H1 (cell line): ENCODE results near the gene MOV10L1. TPM values are rescaled to one million over a fixed set of nuclear protein-coding genes. Genes with fewer than 3 reads are reported as not detected.

Experiments used
- CTCF ChIA-PET: fragments of 300-600 bp; sonication (Branson Sonifier 250); formaldehyde crosslinking; loops from one replicate; lab custom pipeline; 2021; ENCODE audit not compliant: partially characterized antibody; lab: Charles Lee
- POLR2A ChIA-PET: fragments of 300-600 bp; sonication (Branson Sonifier 250); formaldehyde crosslinking; loops from one replicate; lab custom pipeline; 2021; ENCODE audit warnings: inconsistent platforms; ENCODE audit not compliant: partially characterized antibody; lab: Charles Lee
- DNase-seq, 2 experiments: peaks; one replicate each; pipeline versions ENCODE4 v3.0.0 to v3.0.0-alpha.2; 2010 to 2022; ENCODE audit warnings: low spot score in 2 of 2, low read depth in 1 of 2, mixed read lengths in 1 of 2
- FAIRE-seq: peaks from 2 replicates; lab custom pipeline; 2011; peaks lifted over from hg19 to GRCh38; lab: Jason Lieb, UNC
- H2AFZ ChIP-seq: 2 replicates; pipeline ENCODE4 v1.8.1; 2012; ENCODE audit warnings: low read length, inconsistent platforms
- H2AK5ac ChIP-seq: 2 replicates; pipeline ENCODE4 v1.6.1; 2013; ENCODE audit warnings: low read depth, low read length
- H2BK120ac ChIP-seq: replicated peaks from 2 replicates; pipeline ENCODE3; 2013; ENCODE audit warnings: low read depth, low read length, inconsistent platforms
- H2BK12ac ChIP-seq: 2 replicates; pipeline ENCODE4 v1.6.1; 2013; ENCODE audit warnings: low read depth, low read length
- H2BK15ac ChIP-seq: 2 replicates; pipeline ENCODE4 v1.6.1; 2013; ENCODE audit warnings: low read length
- H2BK20ac ChIP-seq: 2 replicates; pipeline ENCODE4 v1.6.1; 2013; ENCODE audit warnings: low read length
- H2BK5ac ChIP-seq: 2 replicates; pipeline ENCODE4 v1.6.1; 2013; ENCODE audit warnings: low read depth, low read length
- H3K14ac ChIP-seq: 2 replicates; pipeline ENCODE4 v1.6.1; 2013; ENCODE audit warnings: inconsistent platforms; ENCODE audit not compliant: insufficient read length
- H3K18ac ChIP-seq: 2 replicates; pipeline ENCODE4 v1.6.1; 2013; ENCODE audit warnings: low read length; ENCODE audit errors: extremely low read depth
- H3K23ac ChIP-seq: 2 replicates; pipeline ENCODE4 v1.6.1; 2013; ENCODE audit warnings: inconsistent platforms; ENCODE audit not compliant: insufficient read length
- H3K23me2 ChIP-seq: 2 replicates; pipeline ENCODE4 v1.6.1; 2013; ENCODE audit warnings: low read depth, low read length
- H3K27ac ChIP-seq: 2 replicates; pipeline ENCODE4 v1.6.1; 2011; ENCODE audit warnings: low read depth, low read length, inconsistent platforms
- H3K27me3 ChIP-seq, 4 experiments: replicated peaks in 1 of 4; 1 replicate in 1 of 4; 2 replicates in 3 of 4; pipeline versions ENCODE4 v1.6.1 to v1.8.1; 2011 to 2013; ENCODE audit warnings: low read length in 3 of 4, mild to moderate bottlenecking in 3 of 4, inconsistent platforms in 2 of 4, mixed read lengths in 2 of 4, moderate library complexity in 1 of 4; ENCODE audit not compliant: control insufficient read depth in 3 of 4, insufficient read depth in 3 of 4; ENCODE audit errors: extremely low read depth in 1 of 4
- H3K36me3 ChIP-seq, 4 experiments: 2 replicates each; pipeline versions ENCODE4 v1.6.1 to v1.8.1; 2011 to 2013; ENCODE audit warnings: mild to moderate bottlenecking in 4 of 4, low read length in 3 of 4, moderate library complexity in 2 of 4, control low read depth in 1 of 4, inconsistent platforms in 1 of 4; ENCODE audit not compliant: insufficient read depth in 4 of 4, control insufficient read depth in 2 of 4
- H3K4ac ChIP-seq: replicated peaks from 2 replicates; pipeline ENCODE3; 2013; ENCODE audit warnings: low read length, low read depth, mixed read lengths, inconsistent platforms; ENCODE audit not compliant: insufficient read length
- H3K4me1 ChIP-seq, 4 experiments: replicated peaks in 1 of 4; 1 replicate in 1 of 4; 2 replicates in 3 of 4; pipeline versions ENCODE4 v1.6.1 to v1.8.1; 2011 to 2013; ENCODE audit warnings: low read length in 3 of 4, inconsistent platforms in 2 of 4, mixed read lengths in 1 of 4; ENCODE audit not compliant: insufficient read depth in 4 of 4, control insufficient read depth in 3 of 4
- H3K4me2 ChIP-seq, 2 experiments: 2 replicates each; pipeline versions ENCODE4 v1.6.1 to v1.8.1; 2011 to 2013; ENCODE audit warnings: low read depth in 2 of 2, low read length in 2 of 2, control low read depth in 1 of 2, inconsistent platforms in 1 of 2, mild to moderate bottlenecking in 1 of 2; ENCODE audit not compliant: insufficient read depth in 1 of 2
- H3K4me3 ChIP-seq, 4 experiments: fragments of 200-600, 300-600 bp in 1 of 4; sonication (generic), shearing (Covaris generic), sonication (Bioruptor Twin) in 1 of 4; 2 replicates each; pipeline versions ENCODE4 v1.5.1 to v1.8.1; 2011 to 2016; ENCODE audit warnings: low read length in 4 of 4, low read depth in 3 of 4, control low read depth in 2 of 4, inconsistent platforms in 2 of 4, mild to moderate bottlenecking in 2 of 4, mixed read lengths in 1 of 4, moderate library complexity in 1 of 4; ENCODE audit not compliant: insufficient read depth in 2 of 4; ENCODE audit errors: extremely low read depth in 1 of 4
- H3K56ac ChIP-seq: replicated peaks from 2 replicates; pipeline ENCODE3; 2013; ENCODE audit warnings: low read depth, mild to moderate bottlenecking, mixed read lengths, low read length, inconsistent platforms; ENCODE audit not compliant: insufficient read length
- H3K79me1 ChIP-seq: 2 replicates; pipeline ENCODE4 v1.6.1; 2013; ENCODE audit warnings: low read depth, low read length, control low read depth
- H3K79me2 ChIP-seq, 2 experiments: 2 replicates each; pipeline versions ENCODE4 v1.6.1 to v1.8.1; 2012 to 2013; ENCODE audit warnings: low read length in 2 of 2, mild to moderate bottlenecking in 2 of 2, inconsistent platforms in 1 of 2; ENCODE audit not compliant: insufficient read depth in 2 of 2, control insufficient read depth in 1 of 2
- H3K9ac ChIP-seq, 4 experiments: replicated peaks in 1 of 4; 1 replicate in 1 of 4; 2 replicates in 3 of 4; pipeline versions ENCODE4 v1.6.1 to v1.8.1; 2011 to 2013; ENCODE audit warnings: low read depth in 3 of 4, low read length in 3 of 4, control low read depth in 2 of 4, mild to moderate bottlenecking in 2 of 4, moderate library complexity in 2 of 4, inconsistent platforms in 1 of 4; ENCODE audit errors: extremely low read depth in 1 of 4
- H3K9me3 ChIP-seq, 2 experiments: 2 replicates each; pipeline versions ENCODE4 v1.6.1 to v1.8.1; 2012 to 2013; ENCODE audit warnings: mild to moderate bottlenecking in 2 of 2, moderate library complexity in 2 of 2, control low read depth in 1 of 2, inconsistent platforms in 1 of 2, low read depth in 1 of 2, low read length in 1 of 2, mixed read lengths in 1 of 2; ENCODE audit not compliant: insufficient read depth in 2 of 2
- H4K20me1 ChIP-seq, 2 experiments: replicated peaks in 1 of 2; 2 replicates each; pipeline versions ENCODE3 to v1.8.1; 2011 to 2013; ENCODE audit warnings: inconsistent platforms in 2 of 2, low read length in 2 of 2, mild to moderate bottlenecking in 1 of 2; ENCODE audit not compliant: insufficient read depth in 2 of 2, control insufficient read depth in 1 of 2
- H4K5ac ChIP-seq: 2 replicates; pipeline ENCODE4 v1.6.1; 2013; ENCODE audit warnings: low read length, low read depth, mixed read lengths, inconsistent platforms; ENCODE audit not compliant: insufficient read length
- H4K8ac ChIP-seq: 2 replicates; pipeline ENCODE4 v1.8.0; 2013; ENCODE audit warnings: mild to moderate bottlenecking, moderate library complexity, low read length, inconsistent platforms; ENCODE audit not compliant: insufficient read depth; ENCODE audit errors: extremely low read depth
- H4K91ac ChIP-seq: replicated peaks from 2 replicates; pipeline ENCODE3; 2013; ENCODE audit warnings: low read length, mixed read lengths, inconsistent platforms; ENCODE audit not compliant: insufficient read length
- WGBS, 2 experiments: shearing (Covaris generic) in 1 of 2; methylation state at CpG; one replicate each; pipeline versions ENCODE4 v1.1.6 to v1.1.7; 2013 to 2015; ENCODE audit warnings: low lambda C conversion rate in 2 of 2, mixed read lengths in 2 of 2, inconsistent platforms in 1 of 2, low coverage in 1 of 2, missing lambda C conversion rate in 1 of 2; ENCODE audit not compliant: insufficient replicate concordance in 2 of 2, insufficient coverage in 1 of 2, insufficient read length in 1 of 2; ENCODE audit errors: extremely low coverage in 1 of 2, missing lambda C conversion rate in 1 of 2; 5-methylcytosine and 5-hydroxymethylcytosine counted together
- polyA plus RNA-seq, 7 experiments: library from polyadenylated mRNA; depleted of rRNA in 3 of 7; stranded (reverse) in 5 of 7; unstranded in 2 of 7; fragments of >200 nt in 5 of 7; fragments of 200-250 nt in 2 of 7; gene quantifications; 1 replicate in 5 of 7; 2 replicates in 1 of 7; 4 replicates in 1 of 7; pipeline versions ENCODE4 v1.2.1 to v1.2.3, GENCODE V29; 2011 to 2013; ENCODE audit warnings: missing spikeins in 2 of 7, mixed read lengths in 2 of 7
- total RNA-seq: library from RNA; stranded (reverse); fragmentation: NEBNext Ultra II Directional; extraction: Animal tissue kit (Norgen Biotek cat#: 25700); gene quantifications from 2 replicates; pipeline ENCODE4 v1.2.1, GENCODE V29; 2021

The MOV10L1 gene
- total and polyA plus RNA-seq, 2 of the 8 experiments (the other 6 are each of a cell fraction or from before 2014, with no cell fraction given): 0.32 TPM; not detected in 1

- H4K5ac ChIP-seq: no peak overlapping the region
- H4K91ac ChIP-seq: no peak overlapping the region
- no peaks in the 10 kb centered on the region for H3K23me2 ChIP-seq
- no peak for DNase-seq
- H2BK12ac ChIP-seq: no peak overlapping the region
- no peak overlapping the region for H3K27ac ChIP-seq
- H2BK5ac ChIP-seq: no peak overlapping the region
- H3K4ac ChIP-seq: no peak overlapping the region
- no peak overlapping the region for H3K18ac ChIP-seq
- H3K4me1 ChIP-seq: peaks cover 0 to 4% (median 0%) of the 10 kb centered on the region in 4 experiments; a peak in 3 of 7 replicates
- H2BK120ac ChIP-seq: no peak overlapping the region
- CTCF ChIA-PET: interaction anchor here (0.7 to 9.4 kb wide), 5 partner anchors 30 to 215 kb away, joined by 3 to 83 read pairs (median 3); no protein-coding TSS in a partner anchor
- H3K36me3 ChIP-seq: no peaks in the 10 kb centered on the region
- no peak overlapping the region for H3K14ac ChIP-seq
- no peak overlapping the region for H3K56ac ChIP-seq
- H3K9me3 ChIP-seq: no peaks in the 10 kb centered on the region
- POLR2A ChIA-PET: interaction anchor here (1.5 kb wide), 1 partner anchor 18 kb away, joined by 4 read pairs; no protein-coding TSS in a partner anchor
- no peak overlapping the region for H2BK20ac ChIP-seq
- no peak overlapping the region for H3K9ac ChIP-seq
- peaks cover 0 to 6% (median 2%) of the 10 kb centered on the region in 4 experiments; a peak in 2 of 7 replicates for H3K27me3 ChIP-seq
- no peak overlapping the region for H2BK15ac ChIP-seq
- no peaks in the 10 kb centered on the region for H3K79me1 ChIP-seq
- no peak overlapping the region for H2AFZ ChIP-seq
- H3K4me3 ChIP-seq: no peak overlapping the region
- no peak overlapping the region for H3K4me2 ChIP-seq
- H4K20me1 ChIP-seq: peaks cover 0 to 3% of the 10 kb centered on the region in 2 experiments
- H3K79me2 ChIP-seq: no peaks in the 10 kb centered on the region
- no peak overlapping the region for H2AK5ac ChIP-seq
- WGBS, 2 experiments: 80% methylated on average over 20 of the region's 25 CpGs; no CpG with 5 or more reads in 1 of the 2 experiments
- H3K23ac ChIP-seq: no peak overlapping the region
- H4K8ac ChIP-seq: no peak overlapping the region
- FAIRE-seq: no peak
Measured at GRCh38 chr22:50145721-50146438, 56.1 kb downstream of the MOV10L1 start.
